ENCODE data around the gene EMC9.

DNA sequence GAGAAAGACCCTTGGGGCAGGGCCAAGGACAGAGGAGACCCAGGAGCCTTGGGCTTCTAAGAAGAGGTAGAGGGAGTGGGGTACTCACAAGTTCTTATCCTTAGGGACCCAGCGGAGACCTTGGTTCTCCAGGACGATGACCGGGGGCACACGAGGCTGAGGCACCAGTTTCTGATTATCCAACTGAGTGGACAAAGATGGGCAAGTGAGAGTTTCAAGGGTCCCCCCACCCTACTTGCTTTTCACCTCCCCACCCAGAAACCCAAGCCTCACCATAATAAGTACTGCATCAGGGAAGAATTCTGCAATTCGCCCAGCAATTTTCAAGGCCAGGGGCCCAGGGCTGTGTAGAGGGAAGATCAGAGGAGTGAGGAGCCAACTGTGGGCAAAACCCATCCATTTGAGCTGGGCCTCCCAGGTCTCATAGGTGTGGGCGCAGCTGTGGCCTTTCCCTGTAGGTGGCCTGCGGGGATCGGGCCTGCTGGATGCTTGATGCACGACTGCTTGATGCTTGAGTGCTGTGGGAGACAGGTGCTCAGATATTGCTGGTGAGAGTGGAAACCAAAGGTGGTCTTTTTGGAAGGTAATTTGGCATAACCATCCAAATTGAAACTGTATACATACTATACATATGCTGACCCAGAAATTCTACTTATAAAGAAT, 2.0 kb downstream of the EMC9 start:
- TF ChIP-seq, protein P1, sequence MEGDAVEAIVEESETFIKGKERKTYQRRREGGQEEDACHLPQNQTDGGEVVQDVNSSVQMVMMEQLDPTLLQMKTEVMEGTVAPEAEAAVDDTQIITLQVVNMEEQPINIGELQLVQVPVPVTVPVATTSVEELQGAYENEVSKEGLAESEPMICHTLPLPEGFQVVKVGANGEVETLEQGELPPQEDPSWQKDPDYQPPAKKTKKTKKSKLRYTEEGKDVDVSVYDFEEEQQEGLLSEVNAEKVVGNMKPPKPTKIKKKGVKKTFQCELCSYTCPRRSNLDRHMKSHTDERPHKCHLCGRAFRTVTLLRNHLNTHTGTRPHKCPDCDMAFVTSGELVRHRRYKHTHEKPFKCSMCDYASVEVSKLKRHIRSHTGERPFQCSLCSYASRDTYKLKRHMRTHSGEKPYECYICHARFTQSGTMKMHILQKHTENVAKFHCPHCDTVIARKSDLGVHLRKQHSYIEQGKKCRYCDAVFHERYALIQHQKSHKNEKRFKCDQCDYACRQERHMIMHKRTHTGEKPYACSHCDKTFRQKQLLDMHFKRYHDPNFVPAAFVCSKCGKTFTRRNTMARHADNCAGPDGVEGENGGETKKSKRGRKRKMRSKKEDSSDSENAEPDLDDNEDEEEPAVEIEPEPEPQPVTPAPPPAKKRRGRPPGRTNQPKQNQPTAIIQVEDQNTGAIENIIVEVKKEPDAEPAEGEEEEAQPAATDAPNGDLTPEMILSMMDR (IDR thresholded peaks at IDR 0.05), result no peak
- TF ChIP-seq POLR2A (IDR thresholded peaks at IDR 0.05), result no peak
